Cardiac fibroblast (primary cell): ENCODE data around the gene MDFIC.

ENCODE experiments used
- DNase-seq, 2 donors: peaks; one replicate each; pipeline versions ENCODE4 v3.0.0 to v3.0.0-alpha.2; 2010; ENCODE audit warnings: low read depth in 2 of 2
- H3K4me3 ChIP-seq, 2 donors: replicated peaks in 1 of 2; 1 replicate in 1 of 2; 2 replicates in 1 of 2; pipeline ENCODE4 v1.5.1; 2011; ENCODE audit warnings: low read depth in 2 of 2, low read length in 2 of 2, mild to moderate bottlenecking in 2 of 2, moderate library complexity in 1 of 2
- CTCF ChIP-seq: IDR thresholded peaks from one replicate; pipeline ENCODE4 v1.5.1; 2011; ENCODE audit warnings: low read depth, mild to moderate bottlenecking, low read length, inconsistent platforms

MDFIC gene

GRCh38 chr7:115009139-115009538, 87.2 kb downstream of the MDFIC start:
- DNase-seq, result peak in 1 of 2 donors; percentile 9
- no peak for TF ChIP-seq CTCF
- H3K4me3 ChIP-seq, result no peak overlapping the region

DNA sequence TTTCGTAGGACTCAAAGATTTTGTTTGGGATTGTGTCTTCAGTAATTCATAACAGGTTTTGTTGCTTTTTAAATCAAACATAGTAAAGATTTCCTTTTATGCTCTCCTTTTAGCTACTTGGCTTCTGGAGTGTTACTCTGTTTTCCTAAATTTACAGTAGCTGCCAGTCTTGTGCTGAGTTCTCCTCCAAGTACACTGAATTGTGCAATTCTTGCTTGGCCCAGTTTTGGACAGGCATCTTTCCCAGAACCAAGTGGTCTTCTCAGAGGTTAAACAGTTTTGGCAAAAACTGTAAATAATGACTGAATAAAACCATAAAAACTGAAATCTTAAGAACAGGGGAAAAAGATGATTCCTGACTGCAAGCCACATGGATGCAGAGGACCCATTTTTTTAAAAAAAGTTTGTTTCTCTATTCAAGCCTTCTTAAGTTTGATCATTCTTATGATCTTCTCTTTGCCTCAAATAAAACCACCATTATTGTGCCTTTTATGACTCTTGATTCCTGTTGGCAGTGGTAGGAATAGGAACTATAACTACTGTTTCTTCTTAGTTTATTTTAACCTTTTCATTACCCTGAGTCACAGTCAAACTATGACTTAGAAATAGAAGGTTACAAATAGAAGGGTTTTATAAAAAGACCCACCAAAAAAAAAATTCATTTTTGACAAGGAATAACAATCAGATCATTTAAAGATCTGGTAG, 88.0 kb downstream of the MDFIC start:
- no peak overlapping the region for H3K4me3 ChIP-seq
- TF ChIP-seq CTCF, result no peak
- DNase-seq, result peak; percentile 15 to 90

DNA sequence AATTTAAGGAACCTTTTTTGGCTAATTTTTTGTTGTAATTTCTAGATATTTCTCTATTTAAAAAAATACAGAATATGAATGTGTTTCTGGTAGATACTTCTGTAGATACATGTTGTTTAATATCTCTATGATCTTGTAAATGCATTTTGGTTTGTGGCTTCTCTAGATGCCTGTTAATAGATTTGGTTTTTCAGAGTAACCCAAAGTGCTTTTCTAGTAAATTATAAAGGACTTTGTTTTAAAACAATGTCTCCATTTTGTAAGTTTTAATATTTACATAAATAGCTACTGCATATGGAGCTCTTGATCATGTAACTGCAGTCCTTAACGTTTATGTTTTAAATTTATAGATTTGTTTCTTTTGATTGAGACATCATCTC, 88.5 kb downstream of the MDFIC start:
- DNase-seq, result no peak
- no peak overlapping the region for H3K4me3 ChIP-seq
- TF ChIP-seq CTCF, result no peak

DNA sequence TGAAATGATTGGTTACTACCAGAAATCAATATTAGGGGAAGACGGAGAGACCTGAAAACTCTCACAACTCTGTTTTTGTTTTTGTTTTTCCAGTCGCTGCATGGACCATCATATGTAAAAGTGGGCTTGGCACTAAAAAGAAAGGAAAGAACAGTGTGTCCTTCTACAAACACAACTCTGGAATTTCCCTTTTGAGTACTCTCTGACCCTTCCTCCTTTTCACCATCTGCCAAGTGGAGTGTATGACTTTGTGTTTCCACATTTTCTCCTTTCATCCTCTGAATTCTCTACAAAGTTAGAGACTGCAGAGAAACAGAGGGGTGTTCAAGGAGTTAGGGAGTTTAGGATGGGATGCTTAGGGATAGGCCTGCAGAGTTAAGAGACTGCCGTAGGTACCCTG, 92.0 kb downstream of the MDFIC start:
- TF ChIP-seq CTCF, result no peak
- no peak overlapping the region for H3K4me3 ChIP-seq
- DNase-seq, result peak; percentile 26 to 34

DNA sequence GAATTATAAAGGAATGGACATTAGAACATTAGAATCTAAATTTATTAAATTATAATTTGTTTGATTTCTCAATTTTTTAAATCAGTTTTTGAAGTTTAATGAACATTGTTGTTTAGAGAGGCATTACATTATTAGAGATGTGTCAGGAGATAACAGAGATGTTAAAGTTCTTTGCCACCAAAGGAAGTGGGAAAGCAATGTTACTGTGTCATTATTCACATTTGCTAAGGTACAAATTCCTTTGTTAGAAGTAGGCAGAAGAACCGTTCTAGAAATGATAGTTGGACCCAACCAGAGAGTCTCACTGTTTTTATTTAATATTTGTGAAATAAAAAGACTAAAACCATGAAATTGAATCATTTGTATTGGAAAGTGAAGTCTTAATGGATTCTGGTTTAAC, 92.9 kb downstream of the MDFIC start:
- no peak overlapping the region for H3K4me3 ChIP-seq
- no peak for DNase-seq
- no peak for TF ChIP-seq CTCF

GRCh38 chr7:115015619-115016018, 93.7 kb downstream of the MDFIC start:
- peak; percentile 28 to 75 for DNase-seq
- no peak overlapping the region for H3K4me3 ChIP-seq
- TF ChIP-seq CTCF, result no peak
